22Rv1 (cell line): ENCODE data around the gene PNCK.
"Not testable (repeated sequence)": the region's sequence is repeated elsewhere in the genome, so short reads cannot be mapped to it uniquely, and the experiment has no call there.

Source experiments
- ZFX ChIP-seq: fragments of 450-650 bp; IDR thresholded peaks from 2 replicates; pipeline ENCODE4 v1.6.1; 2017; ENCODE audit warnings: antibody characterized with exemption, borderline replicate concordance
- TF ChIP-seq, protein P1 (sequence below): fragments of 450-650 bp; IDR thresholded peaks from 2 replicates; pipeline ENCODE4 v1.5.1; 2017; ENCODE audit warnings: mild to moderate bottlenecking

DNA sequence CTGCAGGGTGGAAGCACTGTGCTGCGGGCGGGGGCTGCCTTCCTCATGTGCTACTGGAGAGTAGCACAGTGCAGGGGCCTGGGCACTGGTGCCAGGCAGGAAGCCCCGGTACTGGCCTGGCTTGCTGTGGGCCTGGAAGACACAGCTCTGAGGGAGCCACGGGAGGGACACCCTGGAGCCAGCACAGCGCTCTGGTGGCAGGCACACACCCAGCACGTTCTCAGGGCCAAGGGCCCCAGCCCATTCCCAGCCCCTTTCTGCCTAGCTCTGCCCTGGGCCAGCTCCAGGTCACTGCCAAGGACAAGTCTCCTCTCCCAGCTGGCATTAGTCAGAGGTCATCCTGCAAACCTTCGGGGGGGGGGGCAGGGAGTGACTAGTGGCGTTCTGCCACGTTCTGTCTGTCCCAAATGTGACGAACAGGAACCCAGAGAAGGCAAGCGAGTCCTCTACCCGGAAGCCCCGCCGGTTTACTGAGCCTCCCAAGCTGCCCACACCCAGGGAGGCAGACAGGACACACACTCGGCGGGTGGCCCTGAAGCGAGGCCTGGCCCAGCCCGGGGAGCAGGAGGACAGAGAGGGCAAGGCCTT, 26.3 kb upstream of the PNCK start:
- TF ChIP-seq, protein P1, sequence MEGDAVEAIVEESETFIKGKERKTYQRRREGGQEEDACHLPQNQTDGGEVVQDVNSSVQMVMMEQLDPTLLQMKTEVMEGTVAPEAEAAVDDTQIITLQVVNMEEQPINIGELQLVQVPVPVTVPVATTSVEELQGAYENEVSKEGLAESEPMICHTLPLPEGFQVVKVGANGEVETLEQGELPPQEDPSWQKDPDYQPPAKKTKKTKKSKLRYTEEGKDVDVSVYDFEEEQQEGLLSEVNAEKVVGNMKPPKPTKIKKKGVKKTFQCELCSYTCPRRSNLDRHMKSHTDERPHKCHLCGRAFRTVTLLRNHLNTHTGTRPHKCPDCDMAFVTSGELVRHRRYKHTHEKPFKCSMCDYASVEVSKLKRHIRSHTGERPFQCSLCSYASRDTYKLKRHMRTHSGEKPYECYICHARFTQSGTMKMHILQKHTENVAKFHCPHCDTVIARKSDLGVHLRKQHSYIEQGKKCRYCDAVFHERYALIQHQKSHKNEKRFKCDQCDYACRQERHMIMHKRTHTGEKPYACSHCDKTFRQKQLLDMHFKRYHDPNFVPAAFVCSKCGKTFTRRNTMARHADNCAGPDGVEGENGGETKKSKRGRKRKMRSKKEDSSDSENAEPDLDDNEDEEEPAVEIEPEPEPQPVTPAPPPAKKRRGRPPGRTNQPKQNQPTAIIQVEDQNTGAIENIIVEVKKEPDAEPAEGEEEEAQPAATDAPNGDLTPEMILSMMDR = not testable (repeated sequence)
- TF ChIP-seq ZFX = not testable (repeated sequence)
